GM21447 (cell line): Measurements from ENCODE around the gene SNAPC2.

Source experiments
- ATAC-seq: cut with Tn5 transposase; IDR thresholded peaks from one replicate; pipeline ENCODE4 v1.9.1; 2021; ENCODE audit not compliant: unreplicated experiment

The SNAPC2 gene

DNA sequence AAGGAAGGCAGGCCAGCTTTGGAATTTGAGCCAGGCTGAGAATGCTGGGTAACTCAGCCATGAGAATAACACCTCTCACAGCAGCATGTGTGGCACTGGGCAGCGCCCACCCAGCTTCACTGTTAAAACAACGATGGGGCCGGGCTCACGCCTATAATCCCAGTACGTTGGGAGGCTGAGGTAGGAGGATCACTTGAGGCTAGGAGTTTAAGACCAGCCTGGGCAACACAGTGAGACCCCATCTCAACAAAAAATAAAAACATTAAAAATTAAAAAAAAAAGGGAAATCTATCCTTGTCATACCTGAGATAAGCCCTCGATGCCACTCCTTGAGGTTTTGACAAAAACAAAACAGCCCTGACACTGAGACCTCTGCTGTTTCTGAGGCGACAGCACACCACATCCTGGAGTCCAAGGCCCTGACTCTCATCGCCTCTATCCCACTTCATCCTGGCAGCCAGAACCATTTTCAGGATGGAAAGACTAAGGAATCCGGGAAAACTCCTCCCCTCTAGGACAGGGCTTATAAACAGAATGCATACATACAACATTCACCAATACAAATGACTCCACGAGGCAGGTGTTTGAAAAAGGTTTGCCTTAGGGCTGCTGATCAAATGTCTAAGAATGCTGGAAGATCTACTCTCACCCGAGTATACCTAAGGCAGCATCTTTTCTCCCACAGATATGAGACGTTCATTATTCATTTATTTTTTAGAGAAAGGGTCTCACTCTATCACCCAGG lies 46.0 kb downstream of the SNAPC2 start:
- ATAC-seq, result no peak

- no peak for ATAC-seq
These were observed 48.1 kb downstream of the SNAPC2 start for GRCh38 chr19:7968008-7968795.

- no peak for ATAC-seq
These were observed 48.8 kb downstream of the SNAPC2 start for GRCh38 chr19:7968796-7969554.

DNA sequence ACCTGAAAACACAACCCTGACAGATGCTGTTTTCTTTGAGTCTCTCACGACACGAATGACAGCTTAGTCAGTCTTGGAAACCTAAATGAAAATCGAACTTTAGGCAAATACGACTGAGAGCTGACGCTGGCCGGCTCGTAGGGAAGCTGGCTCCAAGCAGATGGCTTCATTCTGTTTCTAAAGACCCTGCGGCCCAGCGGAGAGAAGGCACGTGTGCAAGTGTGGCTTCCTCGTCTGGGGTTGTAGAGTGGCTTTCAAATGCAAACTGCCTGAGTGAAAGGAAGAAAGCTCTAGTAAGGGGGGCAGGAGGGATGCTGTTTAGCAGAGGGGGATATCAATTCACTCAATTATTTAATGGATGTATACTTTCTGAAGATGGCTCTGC lies 49.4 kb downstream of the SNAPC2 start:
- ATAC-seq, result no peak

GRCh38 chr19:7970716-7971448 lies 50.7 kb downstream of the SNAPC2 start:
- ATAC-seq, result no peak

DNA sequence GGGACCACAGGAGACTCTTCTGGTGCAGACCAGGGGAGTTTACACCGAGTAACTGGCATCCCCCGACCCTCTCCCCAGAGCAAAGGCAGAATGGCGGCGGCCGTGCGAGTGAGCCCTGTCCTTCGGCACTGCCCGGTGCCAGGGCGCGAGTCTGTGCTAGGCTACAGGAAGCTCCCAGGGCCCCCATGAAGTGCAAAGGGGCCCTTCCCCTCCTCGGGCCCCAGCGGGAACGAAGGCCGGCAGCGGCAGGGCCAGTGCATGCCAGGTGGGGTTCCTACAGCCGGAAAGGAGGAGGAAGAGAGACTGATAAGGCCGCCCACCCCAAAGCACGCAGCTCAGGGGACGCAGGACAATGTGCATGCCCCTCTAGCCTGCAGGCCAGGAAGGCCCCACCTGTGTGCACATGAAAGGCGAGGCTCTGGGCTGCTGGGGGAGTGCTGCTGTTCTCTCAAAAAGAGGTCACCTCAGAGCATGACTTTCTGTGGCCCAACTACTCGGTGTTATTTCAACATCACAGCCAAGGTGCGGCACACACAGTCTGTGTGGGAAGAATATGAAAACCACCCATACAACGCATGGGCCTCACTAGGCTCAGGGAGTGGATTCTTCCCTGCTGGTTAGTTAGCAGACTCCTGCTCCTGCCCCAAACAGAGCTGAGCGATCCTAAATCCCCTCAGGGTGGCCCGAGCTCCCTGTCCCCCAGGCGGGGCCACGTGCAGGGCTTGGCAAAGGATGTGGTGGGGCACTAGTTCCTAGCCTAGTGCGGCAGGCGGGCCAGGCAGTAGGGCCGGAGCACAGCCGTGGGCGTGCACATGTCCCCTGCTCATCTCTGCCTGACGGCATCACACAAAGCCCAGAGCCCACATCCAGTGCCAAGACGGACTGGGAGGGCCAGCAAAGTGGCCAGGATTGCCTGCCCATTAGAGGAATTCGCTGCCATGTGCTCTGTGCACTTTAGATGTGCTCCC lies 51.7 kb downstream of the SNAPC2 start:
- no peak for ATAC-seq
